Suppressor macrophage treated with lipopolysaccharide for 4 hours (primary cell): ENCODE results near the gene TMEM88.
A peak's percentile ranks its signal among the peaks of the same experiment; 100 is the strongest.
"Not testable (repeated sequence)": the region's sequence is repeated elsewhere in the genome, so short reads cannot be mapped to it uniquely, and the experiment has no call there.

Experiments used
- DNase-seq: peaks from one replicate; pipeline ENCODE4 v3.0.0-alpha.2; 2020

The TMEM88 gene

DNA sequence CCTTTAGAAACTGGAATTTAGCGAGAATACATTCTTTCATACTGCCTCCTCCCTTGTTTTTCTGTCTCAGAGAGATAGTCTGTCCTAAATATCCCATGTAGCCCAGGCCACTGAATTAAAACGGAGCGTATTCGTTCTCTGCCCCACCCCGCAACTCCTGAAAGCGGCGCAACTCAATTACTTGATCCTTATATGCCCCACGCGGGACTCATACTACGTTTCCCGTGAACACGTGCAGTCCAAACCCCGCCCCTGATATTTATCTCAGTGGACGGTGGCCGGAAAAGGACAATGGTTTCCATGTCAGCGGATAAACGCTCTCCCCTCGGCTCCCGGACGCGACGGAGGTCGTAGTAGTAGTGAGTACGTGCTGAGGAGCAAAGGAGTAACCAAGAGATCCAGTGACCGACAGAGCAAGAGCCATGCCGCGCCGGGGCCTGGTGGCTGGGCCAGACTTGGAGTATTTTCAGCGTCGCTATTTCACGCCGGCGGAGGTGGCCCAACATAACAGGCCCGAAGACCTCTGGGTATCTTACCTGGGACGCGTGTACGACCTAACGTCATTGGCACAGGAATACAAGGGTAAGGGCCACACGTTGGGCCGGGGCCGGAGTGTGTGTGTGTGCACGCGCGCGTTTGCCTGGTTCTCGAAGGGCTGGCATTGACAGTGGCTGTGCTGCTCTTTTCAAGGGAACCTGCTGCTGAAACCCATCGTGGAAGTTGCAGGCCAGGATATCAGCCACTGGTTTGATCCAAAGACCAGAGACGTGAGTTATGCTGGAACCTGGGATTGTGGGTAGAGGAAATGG is 3.1 kb downstream of the TMEM88 start, which contains the start of gene CYB5D1:
TSS of gene CYB5D1 (plus strand) at position 291 of the 809 bp plus-strand sequence. CDS start at position 423, 132 bp downstream.
- DNase-seq: peak; percentile 93

- peak; percentile 51 for DNase-seq
Observed at GRCh38 chr17:7858522-7858810, 3.6 kb downstream of the TMEM88 start.

- no peak for DNase-seq
Observed at GRCh38 chr17:7859028-7859427, 4.2 kb downstream of the TMEM88 start.

DNA sequence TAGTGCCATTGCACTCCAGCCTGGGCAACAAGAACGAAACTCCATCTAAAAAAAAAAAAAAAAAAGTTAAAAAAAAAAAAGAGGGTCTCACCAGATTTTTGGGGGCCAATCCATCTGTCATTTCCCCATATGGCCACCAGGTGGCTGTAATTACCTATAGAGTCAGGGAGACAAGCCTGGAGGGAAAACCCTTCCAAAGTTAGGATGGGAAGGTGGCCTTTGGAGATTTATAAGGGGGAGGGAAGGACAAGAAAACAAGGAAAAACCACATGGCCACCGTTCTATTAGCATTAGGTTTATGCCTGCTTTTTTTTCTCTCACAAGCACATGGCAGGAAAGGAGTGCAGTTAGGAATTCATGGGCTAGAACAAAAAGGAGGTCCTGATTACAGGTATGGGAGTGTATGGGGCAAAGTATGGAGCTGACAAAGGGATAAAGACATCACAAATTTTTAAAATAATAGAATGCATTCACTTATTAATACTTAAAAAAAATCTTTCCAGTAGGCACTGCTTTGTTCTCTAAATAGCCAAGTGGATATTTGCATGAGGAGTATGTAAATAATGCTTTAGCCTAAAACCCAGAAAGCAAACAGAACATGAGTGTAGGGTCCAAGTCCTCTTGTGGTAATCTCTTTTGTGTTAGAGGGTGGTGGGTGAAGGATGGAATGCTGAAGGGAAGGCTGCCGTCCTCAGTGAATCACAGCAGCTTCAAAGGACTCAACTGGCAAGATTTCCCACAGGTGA is 8.0 kb downstream of the TMEM88 start:
- peak; percentile 52 for DNase-seq

- not testable (repeated sequence) for DNase-seq
Observed at GRCh38 chr17:7864384-7864783, 9.5 kb downstream of the TMEM88 start.

- no peak for DNase-seq
Observed at GRCh38 chr17:7864995-7865650, 10.3 kb downstream of the TMEM88 start.

DNA sequence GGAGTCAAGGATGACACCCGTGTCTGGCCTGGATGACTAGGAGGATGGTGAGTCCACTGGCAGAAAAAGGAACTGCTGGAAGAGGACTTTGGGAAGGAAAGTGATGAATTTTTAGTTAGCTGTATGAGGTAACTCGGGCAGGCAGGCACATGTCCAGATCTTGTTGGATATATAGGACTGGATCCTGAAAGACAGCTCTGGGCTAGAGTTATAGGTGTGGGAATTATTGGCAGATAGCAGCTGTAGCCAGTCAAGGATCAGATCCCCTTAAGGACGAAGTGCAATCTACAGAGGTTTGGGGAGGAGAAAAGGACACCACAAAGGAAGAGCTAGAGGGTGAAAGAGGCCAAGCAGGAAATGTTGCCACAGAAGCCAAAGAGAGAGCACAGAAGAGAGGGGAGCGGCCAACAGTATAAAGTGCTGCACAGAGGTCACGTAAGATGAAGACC is 13.0 kb downstream of the TMEM88 start:
- DNase-seq: peak; percentile 39

GRCh38 chr17:7873051-7873450 is 18.2 kb downstream of the TMEM88 start:
- DNase-seq: no peak

- no peak for DNase-seq
Observed at GRCh38 chr17:7875804-7876370, 21.0 kb downstream of the TMEM88 start.

DNA sequence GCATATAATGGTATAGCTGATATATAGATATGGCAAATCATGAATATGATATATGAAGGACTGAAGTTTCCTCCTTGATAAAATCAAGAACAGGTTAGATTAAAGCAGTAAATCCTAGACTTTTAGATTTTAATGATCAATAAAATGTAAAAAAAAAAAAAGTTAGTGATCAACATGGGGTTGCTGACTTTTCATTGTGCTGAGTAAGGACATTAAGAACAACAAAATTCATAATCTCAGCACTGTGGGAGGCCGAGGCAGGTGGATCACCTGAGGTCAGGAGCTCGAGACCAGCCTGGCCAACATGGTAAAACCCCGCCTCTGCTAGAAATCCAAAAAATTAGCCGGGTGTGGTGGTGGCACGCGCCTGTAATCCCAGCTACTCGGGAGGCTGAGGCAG is 23.4 kb downstream of the TMEM88 start:
- no peak for DNase-seq

DNA sequence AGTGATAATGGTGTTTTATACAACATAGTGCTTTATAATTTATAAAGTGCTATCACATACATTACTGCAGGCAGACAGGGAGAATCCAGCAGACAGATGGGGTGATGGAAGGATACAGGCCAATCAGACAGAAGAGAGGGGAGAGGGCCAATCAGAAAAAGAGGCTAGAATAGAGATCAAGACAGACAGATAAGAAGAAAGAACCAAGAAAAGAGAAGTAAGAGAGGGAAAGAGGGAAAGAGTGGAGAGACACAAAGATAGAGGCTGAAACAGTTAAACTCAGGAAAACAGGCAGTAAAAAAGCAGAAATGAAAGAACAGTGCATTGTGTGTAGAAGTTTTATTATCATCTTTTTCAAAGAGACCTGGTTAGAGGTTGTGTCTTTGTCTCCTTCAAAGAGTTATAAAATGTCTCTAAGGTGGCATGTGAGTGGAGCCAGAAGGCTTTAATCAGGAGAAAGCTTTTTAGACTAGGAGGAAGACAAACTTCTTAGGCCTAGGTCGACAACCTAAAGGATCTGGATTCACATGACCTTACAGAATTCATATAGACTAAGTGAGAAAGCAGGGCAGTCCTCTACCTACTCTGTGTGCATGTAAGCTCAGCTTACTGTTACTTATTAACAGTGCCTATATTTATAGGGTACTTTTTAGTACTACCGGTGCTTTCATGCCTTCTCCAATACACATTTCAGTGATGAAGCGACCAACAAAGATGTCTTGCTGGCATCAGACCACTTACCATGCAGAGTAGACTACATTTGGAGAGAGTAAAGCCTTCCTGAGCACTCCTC is 25.4 kb downstream of the TMEM88 start:
- no peak for DNase-seq

DNA sequence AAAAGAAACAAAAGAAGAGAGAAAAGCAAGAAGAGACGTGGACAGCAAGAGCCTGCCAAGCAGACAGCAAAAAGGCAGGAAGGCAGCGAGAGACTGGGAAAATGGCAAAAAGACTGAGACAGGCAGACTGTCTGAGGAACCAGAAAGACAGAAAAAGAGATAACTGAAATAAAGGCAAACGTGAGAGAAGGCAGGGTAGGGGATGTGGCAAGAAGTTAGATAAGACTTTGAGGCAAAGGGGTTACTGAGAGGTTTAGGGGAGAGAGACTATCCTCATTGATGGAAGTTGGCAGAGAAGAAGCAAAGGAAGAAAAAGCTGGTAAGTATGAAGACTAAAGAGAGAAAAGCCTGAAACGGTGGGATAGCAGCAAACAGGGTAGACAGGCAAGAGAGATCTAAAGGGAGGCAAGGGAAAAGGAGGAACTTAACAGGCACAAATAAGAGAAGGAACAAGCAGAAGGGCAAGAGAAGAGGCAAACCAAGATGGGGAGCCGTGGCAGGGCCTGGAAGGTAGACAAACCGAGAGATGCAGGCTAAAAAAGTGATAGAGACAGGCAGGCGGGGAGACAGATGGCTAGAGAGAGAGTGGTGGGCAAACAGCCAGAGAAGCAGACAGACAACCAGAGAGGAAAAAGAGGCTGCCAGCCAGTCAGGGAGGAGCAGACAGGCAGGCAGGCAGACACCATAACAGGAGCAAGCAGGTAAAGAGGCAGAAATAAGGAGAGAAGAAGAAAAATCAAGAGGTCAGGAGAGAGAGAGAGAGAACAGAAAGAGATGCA is 26.6 kb downstream of the TMEM88 start:
- DNase-seq: no peak

- no peak for DNase-seq
Observed at GRCh38 chr17:7882068-7882467, 27.2 kb downstream of the TMEM88 start.

GRCh38 chr17:7882629-7883028 is 27.8 kb downstream of the TMEM88 start:
- DNase-seq: no peak

- DNase-seq: no peak
Observed at GRCh38 chr17:7883781-7884386, 29.0 kb downstream of the TMEM88 start.

GRCh38 chr17:7884581-7885366 is 29.9 kb downstream of the TMEM88 start:
- no peak for DNase-seq

GRCh38 chr17:7885367-7886226 is 30.7 kb downstream of the TMEM88 start:
- DNase-seq: peak; percentile 39

GRCh38 chr17:7886227-7887037 is 31.6 kb downstream of the TMEM88 start:
- DNase-seq: no peak
